GM18517 (cell line): ENCODE data around the gene TMEM179B.
"Not testable (repeated sequence)": the region's sequence is repeated elsewhere in the genome, so short reads cannot be mapped to it uniquely, and the experiment has no call there.

Experiments used
- ATAC-seq: cut with Tn5 transposase; IDR thresholded peaks from one replicate; pipeline ENCODE4 v1.9.1; 2021; ENCODE audit warnings: mild to moderate bottlenecking, moderate library complexity; ENCODE audit not compliant: unreplicated experiment

The TMEM179B gene, protein sequence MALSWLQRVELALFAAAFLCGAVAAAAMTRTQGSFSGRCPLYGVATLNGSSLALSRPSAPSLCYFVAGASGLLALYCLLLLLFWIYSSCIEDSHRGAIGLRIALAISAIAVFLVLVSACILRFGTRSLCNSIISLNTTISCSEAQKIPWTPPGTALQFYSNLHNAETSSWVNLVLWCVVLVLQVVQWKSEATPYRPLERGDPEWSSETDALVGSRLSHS

DNA sequence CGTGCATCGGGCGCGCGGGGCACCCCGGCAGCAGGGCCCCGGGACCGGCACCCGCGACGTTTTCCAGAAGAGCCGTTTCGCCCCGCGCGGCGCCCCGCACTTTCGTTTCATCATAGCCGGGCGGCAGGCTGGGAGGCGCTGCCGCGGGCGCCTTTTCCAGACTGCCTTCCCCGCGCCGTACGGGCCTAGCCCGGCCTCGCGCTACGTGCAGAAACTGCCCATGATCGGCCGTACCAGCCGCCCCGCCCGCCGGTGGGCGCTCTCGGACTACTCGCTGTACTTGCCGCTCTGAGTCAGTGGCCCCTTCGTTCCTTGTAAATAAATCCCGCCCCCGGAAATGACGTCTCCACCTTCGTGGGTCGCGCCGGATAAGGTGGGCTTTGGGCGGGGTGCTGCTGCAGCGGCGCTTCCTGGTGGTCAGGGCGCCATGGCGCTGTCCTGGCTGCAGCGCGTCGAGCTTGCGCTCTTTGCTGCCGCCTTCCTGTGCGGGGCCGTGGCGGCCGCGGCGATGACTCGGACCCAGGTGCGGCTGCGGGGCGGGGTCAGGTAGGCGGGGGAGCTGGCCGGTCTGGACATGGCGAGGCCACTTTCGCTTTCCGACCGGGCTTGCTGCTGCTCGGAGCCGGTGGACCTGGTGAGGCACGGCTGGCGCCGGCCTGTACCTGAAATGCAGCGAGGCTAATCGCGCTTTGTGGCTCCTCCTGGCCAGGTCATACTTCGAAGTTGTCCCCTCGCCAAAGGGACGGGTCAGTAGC lies at the start of gene TMEM179B:
Gene TMEM179B, plus strand, starts transcription at position 398 of the 755 bp plus-strand sequence. Its CDS starts 30 bp downstream, at position 428.
- peak; percentile 60 for ATAC-seq

DNA sequence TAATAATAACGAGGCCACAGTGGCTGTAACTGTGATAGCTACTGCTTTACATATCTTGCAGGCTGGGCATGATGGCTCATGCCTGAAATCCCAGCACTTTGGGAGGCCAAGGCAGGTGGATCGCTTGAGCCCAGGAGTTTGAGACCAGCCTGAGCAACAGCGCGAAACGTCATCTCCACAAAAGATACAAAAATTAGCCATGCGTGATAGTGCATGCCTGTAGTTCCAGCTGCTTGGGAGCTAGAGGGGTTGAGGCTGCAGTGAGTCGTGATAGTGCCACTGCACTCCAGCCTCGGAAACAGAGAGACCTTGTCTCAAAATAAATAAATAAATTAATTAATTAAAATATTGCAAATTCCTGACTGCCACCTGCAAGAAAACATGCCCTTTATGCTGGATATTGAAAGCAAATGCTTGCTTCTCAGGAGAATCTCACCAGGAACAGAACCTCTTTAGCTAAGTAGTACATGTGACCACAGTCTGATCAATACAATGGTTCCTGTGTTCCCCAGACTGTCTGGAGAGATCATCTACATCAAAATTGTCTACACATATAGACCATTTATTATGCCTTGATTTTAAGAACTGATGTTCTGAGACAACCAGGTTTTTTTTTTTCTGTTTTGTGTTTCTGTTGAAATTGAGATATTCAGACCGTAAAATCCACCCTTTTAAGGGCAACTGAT lies 39.6 kb upstream of the TMEM179B start:
- ATAC-seq, result no peak

DNA sequence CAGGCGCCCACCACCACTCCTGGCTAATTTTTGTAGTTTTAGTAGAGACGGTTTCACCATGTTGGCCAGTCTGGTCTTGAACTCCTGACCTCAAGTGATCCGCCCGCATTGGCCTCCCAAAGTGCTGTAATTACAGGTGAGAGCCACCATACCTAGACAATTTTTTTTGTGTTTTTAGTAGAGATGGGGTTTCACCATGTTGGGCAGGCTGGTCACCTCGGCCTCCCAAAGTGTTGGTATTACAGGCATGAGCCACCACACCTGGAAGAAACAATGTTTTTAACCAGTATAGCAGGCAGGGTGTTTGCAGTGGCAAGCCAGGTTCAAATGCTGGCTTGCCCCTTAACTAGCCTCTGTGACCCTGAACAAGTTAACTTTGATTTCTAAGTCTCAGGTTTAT lies 37.3 kb upstream of the TMEM179B start:
- not testable (repeated sequence) for ATAC-seq

DNA sequence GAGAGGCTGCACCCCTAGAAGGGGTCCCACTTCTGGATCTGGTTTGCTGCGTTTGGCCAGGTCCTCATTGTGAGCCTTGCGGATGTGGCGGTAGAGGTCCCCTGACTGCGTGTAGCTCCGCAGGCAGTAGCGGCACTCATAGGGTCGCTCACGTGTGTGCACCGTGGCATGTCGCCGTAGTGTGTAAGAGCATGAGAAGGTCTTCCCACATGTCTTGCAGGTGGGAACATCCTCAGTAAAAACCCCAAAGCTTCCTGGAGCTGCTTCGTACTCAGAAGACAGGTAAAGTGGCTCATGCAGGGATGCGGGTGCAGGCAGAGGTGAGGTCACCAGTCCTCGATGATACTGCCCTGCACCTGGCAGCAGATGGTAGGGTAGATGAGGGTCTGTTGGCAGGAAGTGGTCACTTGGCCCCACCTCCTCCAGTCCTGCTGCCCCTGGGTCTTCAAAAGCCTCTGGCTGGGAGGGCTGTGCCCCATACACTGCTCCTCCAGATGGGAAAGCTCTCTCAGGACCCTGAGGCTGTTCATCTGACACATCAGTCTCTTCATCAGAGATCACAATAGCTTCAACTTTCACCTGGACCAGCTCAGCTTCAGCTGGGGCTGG lies 34.9 kb upstream of the TMEM179B start:
- no peak for ATAC-seq

DNA sequence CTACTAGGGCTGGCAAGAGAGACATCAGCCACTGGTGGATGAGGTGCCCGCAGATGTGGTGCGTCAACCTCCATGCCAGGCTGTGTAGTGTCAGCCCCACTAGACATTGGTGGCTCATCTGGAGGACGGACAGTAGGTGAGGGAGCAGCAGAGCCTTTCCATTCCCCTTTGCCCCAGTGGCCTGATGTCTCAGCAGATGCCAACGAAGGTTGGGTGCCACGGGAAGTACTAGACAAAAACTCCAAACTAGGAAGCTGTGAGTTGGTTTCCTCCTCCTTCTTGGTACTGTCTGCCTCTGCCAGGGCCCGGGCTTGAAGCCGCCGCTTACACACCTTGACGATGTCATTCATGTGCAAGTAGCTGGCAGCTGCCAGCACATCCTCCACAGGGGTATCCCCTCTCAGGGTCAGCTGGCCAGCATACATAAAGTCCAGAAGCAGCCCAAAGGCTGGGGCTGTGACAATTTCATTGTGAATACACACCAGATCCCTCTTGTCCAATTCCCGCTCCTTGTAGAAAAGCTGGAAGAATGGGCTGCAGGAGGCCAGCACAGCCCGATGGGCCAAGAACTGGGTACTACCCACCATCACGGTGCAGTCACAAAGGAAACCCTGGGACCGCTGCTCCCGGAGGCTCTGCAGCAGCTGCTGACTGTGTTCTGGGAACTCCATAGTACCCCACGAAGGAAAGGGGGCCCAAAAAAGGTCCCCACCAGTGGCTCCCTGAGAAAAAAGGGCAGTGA lies 34.0 kb upstream of the TMEM179B start:
- peak; percentile 4 for ATAC-seq

DNA sequence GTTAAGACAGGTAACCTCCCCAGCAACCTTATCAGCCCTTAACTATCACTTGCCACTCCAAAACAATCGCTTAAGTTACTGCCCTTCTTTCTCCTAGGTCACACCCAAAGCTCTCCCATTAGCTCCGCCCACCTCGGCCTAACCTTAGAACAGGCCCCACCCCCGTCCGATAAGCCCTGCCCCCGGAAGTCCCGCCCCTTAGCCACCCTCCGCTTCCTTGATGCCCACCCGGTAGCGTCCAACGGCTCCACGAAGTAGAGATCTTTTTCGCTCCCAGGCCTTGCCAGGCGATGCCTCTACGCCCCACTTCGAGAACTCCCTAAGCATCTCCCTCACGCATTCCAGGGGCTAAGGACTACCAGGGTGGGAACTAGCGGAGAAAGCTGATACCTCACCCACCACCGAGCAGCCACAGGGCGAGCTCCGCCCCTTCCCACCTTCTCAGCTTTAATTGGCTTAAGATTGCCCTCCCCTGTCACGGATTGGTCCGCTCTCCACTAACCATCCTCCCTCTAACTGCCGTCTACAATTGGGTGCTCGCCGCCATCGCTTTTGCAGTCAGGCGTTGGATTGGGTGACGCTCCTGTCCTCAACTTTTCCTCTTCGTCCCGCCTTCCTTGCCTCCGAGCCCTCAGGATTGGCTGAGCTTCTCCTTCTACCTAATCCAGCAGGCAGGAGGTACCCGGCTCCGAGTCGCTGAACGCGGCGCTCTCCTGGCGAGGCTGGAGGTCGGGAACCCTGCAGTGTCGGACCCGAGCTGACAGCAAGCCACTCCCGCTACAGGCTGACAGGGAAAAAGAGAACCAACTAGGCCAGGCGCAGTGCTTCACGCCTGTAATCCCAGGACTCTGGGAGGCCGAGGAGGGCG lies 33.2 kb upstream of the TMEM179B start, which contains the start of gene ZBTB3:
Gene ZBTB3, minus strand, starts transcription at position 425 of the 868 bp plus-strand sequence. CDS start 496 bp downstream, outside the sequence.
- peak; percentile 98 for ATAC-seq

DNA sequence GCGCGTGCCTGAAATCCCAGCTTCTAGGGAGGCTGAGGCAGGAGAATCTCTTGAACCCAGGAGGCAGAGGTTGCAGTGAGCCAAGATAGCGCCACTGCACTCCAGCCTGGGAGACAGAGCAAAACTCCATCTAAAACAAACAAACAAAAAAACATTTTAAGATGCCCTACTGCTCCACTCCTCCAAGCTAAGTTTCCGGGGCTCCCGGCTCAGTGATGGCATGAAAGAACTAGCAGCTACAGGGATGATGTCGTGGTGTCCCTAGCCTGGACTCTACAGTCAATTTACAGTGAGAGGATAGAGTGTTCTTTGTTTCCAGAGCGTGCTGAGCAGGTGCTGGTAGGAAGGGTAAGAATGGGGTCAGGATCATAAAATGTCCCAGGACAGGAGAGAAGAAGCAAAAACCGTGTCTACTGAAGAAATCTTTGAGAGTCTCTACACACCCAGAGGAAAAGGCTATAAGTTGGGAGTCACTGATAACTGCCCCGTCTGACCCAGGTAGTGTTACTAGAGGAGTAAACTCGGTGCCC lies 32.1 kb upstream of the TMEM179B start:
- ATAC-seq, result no peak

DNA sequence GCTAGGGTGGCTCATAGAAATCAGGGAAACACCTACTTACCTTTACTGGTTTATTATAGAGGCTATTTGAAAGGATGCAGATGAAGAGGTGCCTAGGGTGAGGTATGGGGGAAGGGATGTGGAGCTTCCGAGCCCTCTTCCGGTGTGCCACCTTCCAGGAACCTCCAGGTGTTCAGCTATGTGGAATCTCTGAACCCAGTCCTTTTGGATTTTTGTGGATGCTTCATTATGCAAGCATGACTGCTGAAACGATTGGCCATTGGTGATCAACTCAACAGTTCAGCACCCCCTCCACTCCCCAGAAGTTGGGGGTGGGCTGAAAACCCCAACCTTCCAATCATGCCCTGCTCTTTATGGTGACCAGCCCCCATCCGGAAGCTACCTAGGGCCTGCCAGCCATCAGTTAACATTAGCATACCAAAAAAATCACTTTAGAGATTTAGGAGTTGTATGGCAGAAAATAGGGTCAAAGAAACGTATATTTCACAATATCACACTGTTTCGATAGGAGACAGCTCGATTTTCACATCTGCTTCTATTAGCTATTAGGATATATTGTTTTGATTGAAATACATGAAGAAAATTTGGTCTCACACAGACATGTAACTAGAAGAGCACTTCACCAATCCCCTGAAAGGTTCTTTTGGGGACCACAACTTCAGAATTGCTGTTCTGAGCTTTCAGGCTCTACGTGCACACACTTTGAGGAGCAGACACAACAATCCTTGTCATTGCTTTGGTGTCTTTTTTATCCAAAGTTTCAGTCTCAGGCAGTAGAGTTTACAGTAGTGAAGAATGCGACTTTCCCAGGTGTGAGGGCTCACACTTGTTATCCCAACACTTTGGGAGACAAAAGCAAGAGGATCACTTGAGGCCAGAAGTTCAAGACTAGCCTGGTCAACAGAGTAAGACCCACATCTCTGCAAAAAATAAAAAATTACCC lies 29.1 kb upstream of the TMEM179B start:
- ATAC-seq, result no peak

DNA sequence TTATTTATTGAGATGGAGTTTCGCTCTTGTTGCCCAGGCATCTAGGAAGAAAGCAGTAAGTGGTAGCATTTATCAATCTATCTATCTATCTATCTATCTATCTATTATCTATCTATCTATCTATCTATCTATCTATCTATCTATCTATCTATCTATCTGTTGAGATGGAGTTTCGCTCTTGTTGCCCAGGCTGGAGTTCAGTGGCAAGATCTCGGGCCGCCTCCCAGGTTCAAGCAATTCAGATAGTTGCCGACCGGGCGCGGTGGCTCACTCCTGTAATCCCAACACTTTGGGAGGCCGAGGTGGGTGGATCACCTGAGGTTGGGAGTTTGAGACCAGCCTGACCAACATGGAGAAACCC lies 26.4 kb upstream of the TMEM179B start:
- not testable (repeated sequence) for ATAC-seq

DNA sequence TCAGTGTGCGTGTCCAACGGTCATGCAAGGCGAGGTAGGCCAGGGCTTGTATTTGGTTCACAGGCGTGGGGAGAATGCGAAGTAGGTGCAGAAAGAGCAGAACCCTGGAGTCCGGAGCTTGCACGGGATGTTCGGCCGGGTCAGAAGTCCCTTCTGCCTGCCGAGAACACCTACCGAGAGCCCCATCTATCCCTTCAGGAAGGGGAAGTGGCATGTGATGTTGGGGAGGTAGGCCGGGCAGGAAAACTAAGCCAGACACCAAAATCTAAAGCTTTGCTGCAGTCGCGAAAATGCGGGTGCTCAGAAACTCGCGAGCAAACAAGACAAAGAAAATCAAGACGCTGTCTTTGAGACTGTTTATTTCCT lies 16.4 kb upstream of the TMEM179B start:
- no peak for ATAC-seq

DNA sequence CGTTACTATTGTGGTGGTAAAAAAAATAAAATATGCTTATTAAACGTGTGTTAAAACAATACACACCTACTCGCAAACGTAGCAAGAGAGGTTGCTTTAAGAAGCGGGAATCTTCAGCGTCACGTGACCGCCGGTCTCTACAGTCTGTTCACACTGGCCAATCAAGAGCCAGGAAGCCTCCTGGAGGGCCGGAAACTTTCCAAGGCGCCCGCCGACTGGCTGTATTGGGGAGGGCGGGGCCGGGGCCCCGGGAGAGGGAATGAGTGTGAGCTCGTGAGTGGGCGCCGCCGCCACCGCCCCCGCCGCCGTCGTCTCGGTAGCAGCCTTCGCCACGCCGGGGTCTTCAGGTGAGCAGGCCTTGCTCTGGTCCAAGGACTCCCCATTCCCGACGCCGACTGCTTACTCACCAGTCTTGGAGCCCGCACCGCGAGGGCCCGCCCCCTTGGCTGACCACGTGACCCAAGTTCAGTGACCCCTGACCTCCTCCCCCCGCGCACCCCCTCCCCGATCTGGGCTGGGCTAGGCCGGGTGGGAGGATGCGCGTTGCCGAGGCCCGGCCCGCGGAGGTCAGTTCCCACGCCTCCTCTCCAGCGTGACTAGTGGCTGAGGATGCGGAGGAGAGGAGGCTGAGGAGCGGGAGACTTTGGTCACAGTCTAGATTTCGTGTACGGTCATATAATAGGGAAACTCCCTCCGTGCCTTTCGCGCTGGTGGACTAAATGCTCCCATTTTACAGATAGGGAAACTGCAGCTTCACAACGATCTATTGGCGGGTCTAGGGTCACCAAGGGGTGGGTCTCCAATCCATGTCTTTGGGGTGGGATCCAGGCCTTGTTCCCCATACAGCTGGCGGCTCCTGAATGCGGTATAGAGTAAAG lies 15.8 kb upstream of the TMEM179B start, which contains the start of gene TAF6L:
Gene TAF6L, plus strand, starts transcription at position 253 of the 878 bp plus-strand sequence. CDS start 4,388 bp downstream, outside the sequence.
- ATAC-seq, result peak; percentile 75

DNA sequence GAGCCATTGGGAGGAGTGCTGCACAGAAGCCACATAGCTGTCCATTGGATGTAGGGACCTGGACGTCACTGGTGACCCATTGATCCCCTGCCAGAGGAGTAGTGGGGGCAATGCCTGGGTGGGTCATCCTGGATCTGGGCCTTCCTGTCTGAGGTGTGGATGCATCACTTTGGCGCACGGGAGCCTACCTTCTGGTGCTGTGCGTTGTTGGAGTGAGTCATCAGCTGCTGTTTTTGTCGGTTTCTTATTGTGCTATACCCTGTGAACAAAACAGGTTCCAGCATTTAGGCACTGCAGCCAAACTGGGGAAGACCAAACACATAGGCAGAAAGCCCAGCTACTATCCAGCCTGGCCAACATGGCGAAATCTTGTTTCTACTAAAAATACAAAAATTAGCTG lies 12.8 kb upstream of the TMEM179B start:
- no peak for ATAC-seq

DNA sequence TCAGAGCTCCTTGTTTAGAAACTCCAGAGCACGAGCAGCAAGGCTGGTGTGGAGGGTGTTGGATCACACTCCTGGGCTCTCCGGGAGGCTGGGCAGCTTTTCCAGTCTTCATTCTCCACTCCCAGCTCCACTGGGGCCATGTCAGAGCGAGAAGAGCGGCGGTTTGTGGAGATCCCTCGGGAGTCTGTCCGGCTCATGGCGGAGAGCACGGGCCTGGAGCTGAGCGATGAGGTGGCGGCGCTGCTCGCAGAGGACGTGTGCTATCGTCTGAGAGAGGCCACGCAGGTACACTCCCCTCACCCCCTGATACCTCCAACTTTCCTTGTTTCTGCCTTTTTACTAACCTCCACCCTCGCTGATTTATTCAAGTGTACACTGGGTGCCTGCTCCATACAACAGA lies 11.6 kb upstream of the TMEM179B start:
- no peak for ATAC-seq

DNA sequence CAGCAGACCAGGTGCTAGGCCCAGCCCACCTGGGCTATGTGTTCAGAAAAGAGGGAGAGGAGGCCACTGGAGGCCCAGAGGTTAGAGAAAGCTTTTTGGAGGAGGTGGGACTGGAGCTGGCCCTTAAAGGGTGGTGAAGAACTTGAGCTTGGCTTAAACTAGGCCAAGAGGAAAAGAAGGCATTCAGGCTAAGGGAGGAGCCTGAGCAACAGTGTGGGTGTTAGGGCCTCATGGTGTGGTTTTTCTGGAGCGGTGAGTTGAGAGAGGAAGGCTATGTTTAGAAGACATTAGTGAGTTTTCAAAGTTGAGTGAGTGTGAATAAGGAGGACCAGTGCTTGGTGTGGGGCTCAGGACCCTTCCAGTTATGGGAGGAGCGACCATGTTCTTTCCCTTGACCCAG lies 9.8 kb upstream of the TMEM179B start:
- ATAC-seq, result no peak

DNA sequence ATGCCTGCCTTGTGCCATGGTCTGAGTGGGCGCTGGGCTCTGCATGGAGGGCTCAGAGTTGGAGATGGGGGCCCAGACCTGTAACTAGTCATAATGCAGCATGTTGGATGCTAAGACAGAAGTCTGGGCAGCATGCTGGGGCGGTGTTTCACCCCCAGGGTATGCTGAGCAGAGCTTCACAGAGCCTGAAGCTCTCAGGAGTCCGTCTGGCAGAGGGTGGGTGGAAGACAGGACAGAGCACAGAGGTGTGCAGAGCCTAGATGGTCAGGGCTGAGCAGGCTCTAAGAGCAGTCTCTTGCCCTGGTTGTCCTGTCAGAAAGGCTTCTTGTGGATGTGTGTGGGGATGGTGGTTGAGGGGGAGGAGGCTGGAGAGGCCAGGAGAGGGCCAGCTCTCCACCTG lies 8.8 kb upstream of the TMEM179B start:
- no peak for ATAC-seq

DNA sequence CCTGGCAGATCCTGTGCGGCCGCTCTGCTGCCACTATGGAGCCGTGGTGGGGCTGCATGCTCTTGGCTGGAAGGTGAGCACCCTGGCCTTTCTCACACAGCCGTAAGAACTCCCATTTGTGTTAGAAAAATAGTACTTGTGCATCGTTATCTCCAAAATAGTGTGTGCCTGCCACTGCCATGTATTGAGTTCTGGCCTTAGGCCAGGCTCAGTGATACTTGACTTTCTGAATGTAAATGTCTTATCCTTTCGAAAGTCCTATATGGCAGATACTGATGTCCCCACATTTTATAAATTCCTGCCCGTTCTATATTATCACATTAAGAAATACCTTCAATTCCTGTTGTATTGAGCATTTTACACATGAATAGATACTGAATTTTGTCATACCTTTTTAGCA lies 4.4 kb upstream of the TMEM179B start:
- no peak for ATAC-seq

DNA sequence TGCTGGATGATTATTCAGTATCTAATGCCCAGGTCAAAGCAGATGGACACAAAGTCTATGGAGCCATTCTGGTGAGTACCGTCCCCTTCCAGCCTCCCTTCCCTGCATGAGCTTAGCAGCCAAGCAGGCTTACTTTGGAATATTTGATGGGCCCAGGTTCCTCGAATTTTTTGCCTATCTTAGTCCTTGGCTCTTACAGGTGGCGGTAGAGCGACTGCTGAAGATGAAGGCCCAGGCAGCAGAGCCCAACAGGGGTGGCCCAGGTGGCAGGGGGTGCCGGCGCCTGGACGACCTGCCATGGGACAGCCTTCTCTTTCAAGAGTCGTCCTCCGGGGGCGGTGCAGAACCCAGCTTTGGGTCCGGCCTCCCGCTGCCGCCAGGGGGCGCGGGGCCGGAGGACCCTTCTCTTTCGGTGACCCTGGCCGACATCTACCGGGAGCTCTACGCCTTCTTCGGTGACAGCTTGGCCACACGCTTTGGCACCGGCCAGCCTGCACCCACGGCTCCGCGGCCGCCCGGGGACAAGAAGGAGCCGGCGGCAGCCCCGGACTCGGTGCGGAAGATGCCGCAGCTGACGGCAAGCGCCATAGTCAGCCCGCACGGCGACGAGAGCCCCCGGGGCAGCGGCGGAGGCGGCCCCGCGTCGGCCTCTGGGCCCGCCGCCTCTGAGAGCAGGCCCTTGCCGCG lies 741 bp upstream of the TMEM179B start:
- peak; percentile 38 for ATAC-seq
